SU-DHL-6 (cell line): ENCODE results near the gene EML6.

Source experiments
- EZH2phosphoT487 ChIP-seq: fragments of 200-600 bp; sonication (generic), shearing (Covaris generic); conservative IDR thresholded peaks from 2 replicates; pipeline ENCODE4 v1.6.1; 2018; ENCODE audit warnings: mild to moderate bottlenecking, antibody characterized with exemption, low read length, moderate library complexity, mixed read lengths
- TF ChIP-seq, protein P1 (sequence below): fragments of 200-600 bp; sonication (generic); IDR thresholded peaks from one replicate; pipeline ENCODE4 v1.5.1; 2017; ENCODE audit warnings: antibody characterized with exemption, mild to moderate bottlenecking, low read length, moderate library complexity; ENCODE audit not compliant: insufficient read depth, poor library complexity, severe bottlenecking

DNA sequence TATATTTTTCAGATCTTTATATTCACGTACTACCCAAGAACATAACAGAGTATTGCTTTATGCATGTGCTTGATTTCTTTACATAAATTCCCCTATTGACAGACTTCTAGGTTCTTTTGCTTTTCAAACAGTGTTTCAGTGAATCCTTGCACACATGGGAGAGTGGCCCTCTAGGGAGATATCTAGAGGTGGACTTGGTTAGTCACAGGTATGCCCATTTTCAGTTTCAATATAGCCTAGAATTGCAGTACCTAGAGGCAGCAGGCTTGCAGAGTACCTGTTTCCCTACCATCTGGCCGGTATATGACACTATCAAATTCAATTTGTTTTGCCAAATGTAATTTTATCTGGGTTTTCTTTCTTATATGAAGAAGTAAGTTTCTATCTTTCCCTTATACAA, 36.8 kb downstream of the EML6 start:
- TF ChIP-seq, protein P1, sequence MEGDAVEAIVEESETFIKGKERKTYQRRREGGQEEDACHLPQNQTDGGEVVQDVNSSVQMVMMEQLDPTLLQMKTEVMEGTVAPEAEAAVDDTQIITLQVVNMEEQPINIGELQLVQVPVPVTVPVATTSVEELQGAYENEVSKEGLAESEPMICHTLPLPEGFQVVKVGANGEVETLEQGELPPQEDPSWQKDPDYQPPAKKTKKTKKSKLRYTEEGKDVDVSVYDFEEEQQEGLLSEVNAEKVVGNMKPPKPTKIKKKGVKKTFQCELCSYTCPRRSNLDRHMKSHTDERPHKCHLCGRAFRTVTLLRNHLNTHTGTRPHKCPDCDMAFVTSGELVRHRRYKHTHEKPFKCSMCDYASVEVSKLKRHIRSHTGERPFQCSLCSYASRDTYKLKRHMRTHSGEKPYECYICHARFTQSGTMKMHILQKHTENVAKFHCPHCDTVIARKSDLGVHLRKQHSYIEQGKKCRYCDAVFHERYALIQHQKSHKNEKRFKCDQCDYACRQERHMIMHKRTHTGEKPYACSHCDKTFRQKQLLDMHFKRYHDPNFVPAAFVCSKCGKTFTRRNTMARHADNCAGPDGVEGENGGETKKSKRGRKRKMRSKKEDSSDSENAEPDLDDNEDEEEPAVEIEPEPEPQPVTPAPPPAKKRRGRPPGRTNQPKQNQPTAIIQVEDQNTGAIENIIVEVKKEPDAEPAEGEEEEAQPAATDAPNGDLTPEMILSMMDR = no peak
- no peak for TF ChIP-seq EZH2phosphoT487
